GM06990 (cell line): ENCODE measurements around the gene EPHA1.

ENCODE experiments used
- DNase-seq: peaks from one replicate; pipeline ENCODE4 v3.0.0-alpha.2; 2011; ENCODE audit not compliant: insufficient read length; ENCODE audit errors: extremely low read depth
- H3K27me3 ChIP-seq: replicated peaks from 2 replicates; pipeline ENCODE4 v1.6.0; 2011; ENCODE audit warnings: low read length; ENCODE audit not compliant: control insufficient read depth, insufficient read depth
- H3K36me3 ChIP-seq: 2 replicates; pipeline ENCODE4 v1.5.1; 2011; ENCODE audit warnings: low read length; ENCODE audit not compliant: control insufficient read depth, insufficient read depth
- H3K4me3 ChIP-seq: replicated peaks from 2 replicates; pipeline ENCODE4 v1.5.1; 2011; ENCODE audit warnings: low read depth, mild to moderate bottlenecking, control low read depth, low read length
- CTCF ChIP-seq: IDR thresholded peaks from 2 replicates; pipeline ENCODE4 v1.5.1; 2011; ENCODE audit warnings: low read length, control low read depth, mild to moderate bottlenecking, inconsistent platforms; ENCODE audit not compliant: insufficient read depth, poor library complexity, severe bottlenecking

EPHA1 gene

GRCh38 chr7:143372070-143372469 is 36.6 kb downstream of the EPHA1 start:
- DNase-seq, result no peak
- Histone ChIP-seq H3K27me3 (no peaks in the 10 kb centered on the region; the same call in 1 of the 2 replicates), H3K4me3 (no peak overlapping the region), H3K36me3 (no peaks in the 10 kb centered on the region)
- no peak for TF ChIP-seq CTCF

GRCh38 chr7:143369678-143370651 is 38.7 kb downstream of the EPHA1 start:
- no peak for TF ChIP-seq CTCF
- DNase-seq, result no peak
- H3K27me3 ChIP-seq, result no peaks in the 10 kb centered on the region; the same call in 1 of the 2 replicates
- H3K4me3 ChIP-seq, result no peak overlapping the region
- no peaks in the 10 kb centered on the region for H3K36me3 ChIP-seq

- TF ChIP-seq CTCF, result no peak
- peaks cover 2% of the 10 kb centered on the region for H3K27me3 ChIP-seq
- no peaks in the 10 kb centered on the region for H3K36me3 ChIP-seq
- no peak for DNase-seq
- H3K4me3 ChIP-seq, result no peak overlapping the region
These were observed 40.3 kb downstream of the EPHA1 start for GRCh38 chr7:143368387-143368786.

GRCh38 chr7:143367972-143368371 is 40.7 kb downstream of the EPHA1 start:
- no peak for TF ChIP-seq CTCF
- DNase-seq, result no peak
- Histone ChIP-seq H3K4me3 (no peak overlapping the region), H3K27me3 (peaks cover 3% of the 10 kb centered on the region), H3K36me3 (no peaks in the 10 kb centered on the region)

GRCh38 chr7:143363016-143363937 is 45.4 kb downstream of the EPHA1 start:
- DNase-seq, result no peak
- TF ChIP-seq CTCF, result no peak
- Histone ChIP-seq H3K27me3 (peaks cover 3% of the 10 kb centered on the region), H3K4me3 (no peak overlapping the region), H3K36me3 (no peaks in the 10 kb centered on the region)
